ENCODE measurements around the gene PRR18. TPM values are rescaled to one million over a fixed set of nuclear protein-coding genes. Genes with fewer than 3 reads are reported as not detected.

PRR18 gene
- total RNA-seq, 1 experiment from 2014 or later = not detected

DNA sequence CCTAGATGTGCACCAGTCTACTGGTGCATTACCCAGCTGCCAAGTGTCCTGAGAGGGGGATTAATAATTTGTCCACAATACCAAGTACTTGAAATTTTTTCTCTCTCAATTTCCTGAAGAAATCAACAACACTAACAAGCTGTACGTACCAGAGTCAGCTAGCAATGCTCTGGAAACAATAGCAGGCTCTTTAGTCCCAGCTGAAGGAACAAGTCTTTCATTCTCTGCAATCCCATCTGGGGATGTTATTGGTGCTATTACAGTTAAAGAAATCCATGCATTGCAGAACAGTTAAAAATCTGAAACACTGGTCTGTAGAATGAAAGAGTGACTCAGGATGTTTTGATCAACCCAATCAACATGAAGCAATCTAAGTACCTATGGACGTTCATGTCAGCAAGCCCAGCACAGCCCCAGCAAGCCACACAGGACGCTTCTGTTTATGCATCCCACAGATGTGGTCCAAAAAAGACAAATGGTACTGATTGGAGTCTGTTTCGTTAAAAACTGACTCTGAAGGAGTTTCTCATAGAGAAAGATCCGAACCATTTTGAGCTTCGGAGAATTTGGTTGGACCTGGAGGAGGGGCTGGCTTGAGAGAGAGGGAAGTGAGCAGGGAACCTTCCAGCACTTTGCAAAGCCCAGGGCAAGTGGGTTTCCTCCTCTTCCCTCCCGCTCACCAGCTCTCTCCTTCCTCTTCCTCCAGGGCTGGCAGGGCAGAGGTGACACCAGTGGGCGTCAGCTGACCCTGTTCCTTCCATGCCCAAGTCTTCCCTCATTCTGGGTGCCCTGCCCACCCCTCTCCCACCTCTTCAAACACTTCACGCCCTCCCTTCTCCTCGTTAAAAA is 11.9 kb downstream of the PRR18 start:
- DNase-seq = no peak
- Histone ChIP-seq H3K79me2 (ENCODE audit: low read depth) (no peaks in the 10 kb centered on the region), H2AFZ (no peak overlapping the region), H3K4me2 (no peak overlapping the region), H3K4me3 (no peak overlapping the region), H3K9me3 (ENCODE audit: insufficient read depth, low read depth) (no peaks in the 10 kb centered on the region), H3K27me3 (ENCODE audit: insufficient read depth, low read depth) (peaks cover 71% of the 10 kb centered on the region), H3K36me3 (ENCODE audit: low read depth) (no peaks in the 10 kb centered on the region), H3K4me1 (replicated peaks; ENCODE audit: insufficient read depth) (no peaks in the 10 kb centered on the region), H3F3A (ENCODE audit: insufficient read depth, low read depth) (no peaks in the 10 kb centered on the region), H3K9me2 (ENCODE audit: insufficient read depth) (no peaks in the 10 kb centered on the region), H3K27ac (no peak overlapping the region), H4K20me1 (ENCODE audit: insufficient read depth) (no peaks in the 10 kb centered on the region)
- TF ChIP-seq EZH2 (IDR thresholded peaks at IDR 0.05; ENCODE audit: low read depth) (no peak), CTCF (conservative IDR thresholded peaks at IDR 0.05) (no peak)
- POLR2A ChIA-PET (ENCODE audit: unreplicated experiment) = no interaction called here
- BruUV-seq (replicated peaks) = no TSS peak
- intact Hi-C loops (cut with micrococcal nuclease; ENCODE audit: unreplicated experiment) = no loop called here
- CTCF ChIA-PET = no interaction called here

- Histone ChIP-seq H3K9me3 (ENCODE audit: insufficient read depth, low read depth) (no peaks in the 10 kb centered on the region), H3K4me3 (no peak overlapping the region), H3K9me2 (ENCODE audit: insufficient read depth) (no peaks in the 10 kb centered on the region), H2AFZ (no peak overlapping the region), H3K79me2 (ENCODE audit: low read depth) (no peaks in the 10 kb centered on the region), H4K20me1 (ENCODE audit: insufficient read depth) (no peaks in the 10 kb centered on the region), H3F3A (ENCODE audit: insufficient read depth, low read depth) (no peaks in the 10 kb centered on the region), H3K4me2 (no peak overlapping the region), H3K4me1 (replicated peaks; ENCODE audit: insufficient read depth) (no peaks in the 10 kb centered on the region), H3K27me3 (ENCODE audit: insufficient read depth, low read depth) (peaks cover 71% of the 10 kb centered on the region), H3K27ac (no peak overlapping the region), H3K36me3 (ENCODE audit: low read depth) (no peaks in the 10 kb centered on the region)
- CTCF ChIA-PET = interaction anchor here (1.0 kb wide), 1 partner anchor 107 kb away, joined by 4 read pairs; no protein-coding TSS in a partner anchor
- POLR2A ChIA-PET (ENCODE audit: unreplicated experiment) = no interaction called here
- BruUV-seq (replicated peaks) = no TSS peak
- no peak for DNase-seq
- intact Hi-C loops (cut with micrococcal nuclease; ENCODE audit: unreplicated experiment) = no loop called here
- TF ChIP-seq CTCF (conservative IDR thresholded peaks at IDR 0.05) (no peak), EZH2 (IDR thresholded peaks at IDR 0.05; ENCODE audit: low read depth) (no peak)
Measured at GRCh38 chr6:166293731-166294584, 14.2 kb downstream of the PRR18 start.

DNA sequence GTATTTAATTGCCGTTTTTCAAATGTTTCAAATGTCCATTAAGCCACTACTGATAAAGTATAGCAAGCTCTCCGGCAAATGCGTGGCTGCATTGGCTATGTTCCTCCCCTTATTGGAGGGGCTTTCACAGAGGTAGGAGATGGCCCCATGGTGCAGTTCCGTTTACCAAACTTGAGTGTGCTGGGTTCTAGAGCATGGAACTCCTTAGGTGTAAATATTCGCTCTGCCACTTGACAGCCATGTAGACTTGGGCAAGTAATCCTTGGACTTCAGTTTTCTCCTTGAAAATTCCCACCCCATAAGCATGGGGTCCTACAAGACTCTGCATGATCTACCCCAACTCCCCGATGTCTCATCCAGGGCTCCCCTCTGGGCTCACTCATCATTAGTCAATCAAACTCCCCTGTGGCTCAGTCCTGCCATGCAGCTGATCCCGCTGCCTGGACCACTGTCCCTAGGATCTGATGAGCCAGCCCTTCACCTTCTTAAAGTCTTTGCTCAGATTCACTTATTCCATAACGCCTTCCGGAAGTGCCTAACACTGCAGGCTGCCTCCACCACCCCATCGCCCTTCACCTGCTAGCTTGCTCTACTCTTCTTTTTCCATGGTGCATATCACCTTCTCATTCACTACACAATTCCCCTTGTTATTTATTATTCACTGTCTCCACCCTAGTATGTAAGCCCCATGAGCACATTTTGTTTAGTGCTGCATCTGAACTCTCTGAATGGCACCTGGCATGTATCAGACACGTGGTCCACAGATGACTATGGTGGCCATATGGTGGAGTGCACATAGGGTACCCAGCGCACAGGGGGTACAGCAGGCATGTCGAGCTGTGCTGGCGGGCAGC is 18.8 kb downstream of the PRR18 start:
- H3K4me2 ChIP-seq = no peak overlapping the region
- no peaks in the 10 kb centered on the region for H3K4me1 ChIP-seq (replicated peaks; ENCODE audit: insufficient read depth)
- no peaks in the 10 kb centered on the region for H3K9me3 ChIP-seq (ENCODE audit: insufficient read depth, low read depth)
- H3K79me2 ChIP-seq (ENCODE audit: low read depth) = no peaks in the 10 kb centered on the region
- peaks cover 42% of the 10 kb centered on the region for H3K27me3 ChIP-seq (ENCODE audit: insufficient read depth, low read depth)
- POLR2A ChIA-PET (ENCODE audit: unreplicated experiment) = no interaction called here
- CTCF ChIA-PET = no interaction called here
- H4K20me1 ChIP-seq (ENCODE audit: insufficient read depth) = no peaks in the 10 kb centered on the region
- H3F3A ChIP-seq (ENCODE audit: insufficient read depth, low read depth) = no peaks in the 10 kb centered on the region
- no peak for DNase-seq
- H3K27ac ChIP-seq = no peak overlapping the region
- H2AFZ ChIP-seq = no peak overlapping the region
- no peak for TF ChIP-seq CTCF (conservative IDR thresholded peaks at IDR 0.05)
- no peak for TF ChIP-seq EZH2 (IDR thresholded peaks at IDR 0.05; ENCODE audit: low read depth)
- BruUV-seq (replicated peaks) = no TSS peak
- H3K36me3 ChIP-seq (ENCODE audit: low read depth) = no peaks in the 10 kb centered on the region
- no peaks in the 10 kb centered on the region for H3K9me2 ChIP-seq (ENCODE audit: insufficient read depth)
- intact Hi-C loops (cut with micrococcal nuclease; ENCODE audit: unreplicated experiment) = no loop called here
- no peak overlapping the region for H3K4me3 ChIP-seq

Data from PC-9 (cell line).